ENCODE measurements around the gene NAGA. TPM values are rescaled to one million over a fixed set of nuclear protein-coding genes. Genes with fewer than 3 reads are reported as not detected.

Gene NAGA
- total RNA-seq, 1 donor from 2014 or later, result 23.5 TPM

GRCh38 chr22:42056757-42057511 is 13.7 kb downstream of the NAGA start:
- Mint-ChIP-seq H3K4me3 (ENCODE audit: unreplicated experiment) (no peak overlapping the region), H3K9me3 (ENCODE audit: unreplicated experiment) (peaks cover 21% of the 10 kb centered on the region), H3K27me3 (ENCODE audit: unreplicated experiment) (no peaks in the 10 kb centered on the region), H3K36me3 (ENCODE audit: unreplicated experiment) (peaks cover 20% of the 10 kb centered on the region), H3K27ac (ENCODE audit: unreplicated experiment) (no peak overlapping the region), H3K4me1 (ENCODE audit: unreplicated experiment) (no peaks in the 10 kb centered on the region)
- no peak for DNase-seq (ENCODE audit: extremely low spot score, unreplicated experiment)
- no peak for TF ChIP-seq CTCF (IDR thresholded peaks at IDR 0.05)

GRCh38 chr22:42052765-42053164 is 17.8 kb downstream of the NAGA start:
- H3K4me1 Mint-ChIP-seq (ENCODE audit: unreplicated experiment), result no peaks in the 10 kb centered on the region

GRCh38 chr22:42050641-42051180 is 19.9 kb downstream of the NAGA start:
- Mint-ChIP-seq H3K36me3 (ENCODE audit: unreplicated experiment) (peaks cover 2% of the 10 kb centered on the region), H3K27me3 (ENCODE audit: unreplicated experiment) (no peaks in the 10 kb centered on the region), H3K27ac (ENCODE audit: unreplicated experiment) (no peak overlapping the region), H3K4me3 (ENCODE audit: unreplicated experiment) (no peak overlapping the region), H3K4me1 (ENCODE audit: unreplicated experiment) (peaks cover 2% of the 10 kb centered on the region), H3K9me3 (ENCODE audit: unreplicated experiment) (no peaks in the 10 kb centered on the region)
- TF ChIP-seq CTCF (IDR thresholded peaks at IDR 0.05), result no peak
- no peak for DNase-seq (ENCODE audit: extremely low spot score, unreplicated experiment)

More at GRCh38 chr22:42052765-42053164, 17.8 kb downstream of the NAGA start:
- peaks cover 7% of the 10 kb centered on the region for H3K36me3 Mint-ChIP-seq (ENCODE audit: unreplicated experiment)
- no peak for TF ChIP-seq CTCF (IDR thresholded peaks at IDR 0.05)
- H3K27me3 Mint-ChIP-seq (ENCODE audit: unreplicated experiment), result no peaks in the 10 kb centered on the region
- DNase-seq (ENCODE audit: extremely low spot score, unreplicated experiment), result no peak
- no peak overlapping the region for H3K4me3 Mint-ChIP-seq (ENCODE audit: unreplicated experiment)
- H3K27ac Mint-ChIP-seq (ENCODE audit: unreplicated experiment), result no peak overlapping the region
- H3K9me3 Mint-ChIP-seq (ENCODE audit: unreplicated experiment), result peaks cover 14% of the 10 kb centered on the region

GRCh38 chr22:42041784-42042183 is 28.8 kb downstream of the NAGA start:
- Mint-ChIP-seq H3K4me3 (ENCODE audit: unreplicated experiment) (no peak overlapping the region), H3K9me3 (ENCODE audit: unreplicated experiment) (peaks cover 19% of the 10 kb centered on the region), H3K36me3 (ENCODE audit: unreplicated experiment) (peaks cover 2% of the 10 kb centered on the region), H3K27me3 (ENCODE audit: unreplicated experiment) (peaks cover 33% of the 10 kb centered on the region), H3K4me1 (ENCODE audit: unreplicated experiment) (no peaks in the 10 kb centered on the region), H3K27ac (ENCODE audit: unreplicated experiment) (no peak overlapping the region)
- no peak for TF ChIP-seq CTCF (IDR thresholded peaks at IDR 0.05)
- DNase-seq (ENCODE audit: extremely low spot score, unreplicated experiment), result no peak

- Mint-ChIP-seq H3K36me3 (ENCODE audit: unreplicated experiment) (no peaks in the 10 kb centered on the region), H3K4me1 (ENCODE audit: unreplicated experiment) (no peaks in the 10 kb centered on the region), H3K27ac (ENCODE audit: unreplicated experiment) (no peak overlapping the region), H3K27me3 (ENCODE audit: unreplicated experiment) (peaks cover 41% of the 10 kb centered on the region), H3K4me3 (ENCODE audit: unreplicated experiment) (no peak overlapping the region), H3K9me3 (ENCODE audit: unreplicated experiment) (peaks cover 19% of the 10 kb centered on the region)
- TF ChIP-seq CTCF (IDR thresholded peaks at IDR 0.05), result no peak
- no peak for DNase-seq (ENCODE audit: extremely low spot score, unreplicated experiment)
Measured at GRCh38 chr22:42039271-42039670, 31.3 kb downstream of the NAGA start.
